Sciatic nerve (tissue), 2 donors: ENCODE measurements around the gene CCL3. TPM values are rescaled to one million over a fixed set of nuclear protein-coding genes. Genes with fewer than 3 reads are reported as not detected.
"Not testable (repeated sequence)": the region's sequence is repeated elsewhere in the genome, so short reads cannot be mapped to it uniquely, and the experiment has no call there.

Source experiments
- ATAC-seq: fragments of 200-7000 bp; cut with Tn5 transposase; one replicate; pipeline ENCODE4 v1.9.1; 2020; ENCODE audit warnings: mild to moderate bottlenecking, moderate library complexity
- DNase-seq: peaks from one replicate; pipeline ENCODE4 v3.0.0-alpha.2; 2020; ENCODE audit warnings: low spot score
- intact Hi-C: fragments of 100-400 bp; cut with DNase I; formaldehyde crosslinking; loops from one replicate; pipeline ENCODE4 v1.14.2; 2022
- total RNA-seq: library from RNA; stranded (reverse); fragmentation: NEBNext Ultra II Directional; extraction: Animal tissue kit (Norgen Biotek cat#: 25700); gene quantifications from one replicate; pipeline ENCODE4 v1.2.1, GENCODE V29; 2021
- donor health status: DM: no; HTN: no; CAD: no.
- donor health status: DM: no; HTN: no; CAD: no.

The CCL3 gene
- total RNA-seq: 39.9 TPM

- peak; percentile 65 for DNase-seq
- ATAC-seq: peak; percentile 76
- intact Hi-C loops: no loop called here
Observed at GRCh38 chr17:36089888-36090836, at the start of gene CCL3. CCL3 (minus strand) TSS chr17:36090143; CDS start chr17:36090058, 85 bp downstream.

GRCh38 chr17:36136439-36136838 lies 46.5 kb upstream of the CCL3 start:
- DNase-seq (no peak), ATAC-seq (no peak)
- intact Hi-C loops: no loop called here

GRCh38 chr17:36136036-36136435 lies 46.1 kb upstream of the CCL3 start:
- ATAC-seq (no peak), DNase-seq (no peak)
- intact Hi-C loops: no loop called here

- ATAC-seq (no peak), DNase-seq (no peak)
- intact Hi-C loops: no loop called here
Observed at GRCh38 chr17:36135465-36135864, 45.5 kb upstream of the CCL3 start.

- ATAC-seq: no peak
- intact Hi-C loops: no loop called here
- no peak for DNase-seq
Observed at GRCh38 chr17:36133602-36134236, 43.8 kb upstream of the CCL3 start.

GRCh38 chr17:36132421-36132831 lies 42.5 kb upstream of the CCL3 start:
- no peak for ATAC-seq
- intact Hi-C loops: no loop called here
- DNase-seq: no peak

- intact Hi-C loops: no loop called here
- ATAC-seq: no peak
- DNase-seq: no peak
Observed at GRCh38 chr17:36131931-36132330, 42.0 kb upstream of the CCL3 start.

GRCh38 chr17:36131421-36131820 lies 41.5 kb upstream of the CCL3 start:
- DNase-seq (no peak), ATAC-seq (no peak)
- intact Hi-C loops: no loop called here

GRCh38 chr17:36130346-36130745 lies 40.4 kb upstream of the CCL3 start:
- ATAC-seq: no peak

GRCh38 chr17:36129616-36130015 lies 39.7 kb upstream of the CCL3 start:
- ATAC-seq: no peak
- no peak for DNase-seq
- intact Hi-C loops: no loop called here

More at GRCh38 chr17:36130346-36130745, 40.4 kb upstream of the CCL3 start:
- DNase-seq: no peak
- intact Hi-C loops: no loop called here

- no peak for DNase-seq
- intact Hi-C loops: no loop called here
- no peak for ATAC-seq
Observed at GRCh38 chr17:36128411-36128978, 38.6 kb upstream of the CCL3 start.

- intact Hi-C loops: no loop called here
- no peak for DNase-seq
- no peak for ATAC-seq
Observed at GRCh38 chr17:36127911-36128310, 38.0 kb upstream of the CCL3 start.

- DNase-seq (no peak), ATAC-seq (no peak)
- intact Hi-C loops: no loop called here
Observed at GRCh38 chr17:36127199-36127893, 37.4 kb upstream of the CCL3 start.

GRCh38 chr17:36124879-36125824 lies 35.2 kb upstream of the CCL3 start:
- no peak for ATAC-seq
- intact Hi-C loops: no loop called here
- no peak for DNase-seq

- DNase-seq (no peak), ATAC-seq (no peak)
- intact Hi-C loops: no loop called here
Observed at GRCh38 chr17:36123431-36123830, 33.5 kb upstream of the CCL3 start.

- DNase-seq, ATAC-seq, intact Hi-C loops: not testable (repeated sequence)
Observed at GRCh38 chr17:36121099-36121498, 31.2 kb upstream of the CCL3 start.

- intact Hi-C loops: no loop called here
- ATAC-seq: no peak
- DNase-seq: no peak
Observed at GRCh38 chr17:36120221-36120620, 30.3 kb upstream of the CCL3 start.
